ENCODE measurements around the gene HAO2.

The HAO2 gene

DNA sequence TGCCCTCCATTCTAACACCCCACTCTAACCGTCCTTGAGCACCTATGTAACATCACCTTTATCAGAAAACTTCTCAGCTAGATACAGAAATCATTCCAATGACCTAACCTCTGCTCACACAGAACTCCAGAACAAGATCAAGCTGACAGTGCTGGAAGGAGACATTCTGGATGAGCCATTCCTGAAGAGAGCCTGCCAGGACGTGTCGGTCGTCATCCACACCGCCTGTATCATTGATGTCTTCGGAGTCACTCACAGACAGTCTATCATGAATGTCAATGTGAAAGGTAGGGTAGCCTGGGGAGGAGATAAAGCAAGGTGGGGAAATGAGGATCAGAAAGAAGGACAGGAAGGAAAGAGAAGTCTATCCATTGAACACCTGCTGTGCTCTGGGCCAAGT is 74.2 kb downstream of the HAO2 start:
- DNase-seq, result no peak

Measured in CD4-positive, alpha-beta T cell treated with Interleukin-21 for 1 hour (primary cell).